ENCODE measurements around the gene IPO8.

DNA sequence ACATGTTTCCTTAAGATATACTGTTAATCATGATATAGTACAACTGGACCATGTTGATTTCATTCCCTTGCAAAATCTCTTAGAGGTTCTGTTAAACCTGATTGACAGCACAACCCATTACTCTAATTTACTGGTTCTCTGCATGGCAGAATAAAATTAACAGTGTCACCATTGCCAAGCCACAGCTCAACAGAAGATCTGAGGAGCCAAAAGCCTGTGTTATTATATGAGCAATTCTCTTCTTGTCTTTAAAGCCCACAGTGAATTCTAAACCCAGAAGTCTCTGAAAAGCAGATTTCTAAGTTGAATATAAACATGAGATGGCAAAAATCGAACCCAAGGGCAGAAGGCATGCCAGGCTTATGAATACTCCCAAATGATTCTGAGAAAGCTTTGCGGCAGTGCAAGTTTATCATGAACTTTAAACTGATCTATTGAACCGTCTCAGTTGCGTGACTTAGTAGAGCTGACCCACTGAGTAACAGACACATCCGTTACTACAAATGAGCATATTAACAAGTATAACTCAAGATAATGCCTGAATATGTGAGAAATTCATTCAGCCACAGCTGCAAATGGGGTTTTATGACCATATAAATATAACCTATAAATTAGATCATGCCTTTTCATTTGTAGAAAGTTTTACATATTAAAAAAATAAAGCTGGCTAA, 78.2 kb downstream of the IPO8 start:
- no peak for TF ChIP-seq GATA2 (IDR thresholded peaks at IDR 0.05; ENCODE audit: low read depth, low read length)
- no peak for TF ChIP-seq GATA3 (IDR thresholded peaks at IDR 0.05; ENCODE audit: low read depth, low read length)

All from SH-SY5Y (cell line).